H1 (cell line): Measurements from ENCODE around the gene MPHOSPH9. TPM values are rescaled to one million over a fixed set of nuclear protein-coding genes. Genes with fewer than 3 reads are reported as not detected.

Experiments
- CTCF ChIA-PET: fragments of 300-600 bp; sonication (Branson Sonifier 250); formaldehyde crosslinking; loops from one replicate; lab custom pipeline; 2021; ENCODE audit not compliant: partially characterized antibody; lab: Charles Lee
- POLR2A ChIA-PET: fragments of 300-600 bp; sonication (Branson Sonifier 250); formaldehyde crosslinking; loops from one replicate; lab custom pipeline; 2021; ENCODE audit warnings: inconsistent platforms; ENCODE audit not compliant: partially characterized antibody; lab: Charles Lee
- DNase-seq, 2 experiments: peaks; one replicate each; pipeline versions ENCODE4 v3.0.0 to v3.0.0-alpha.2; 2010 to 2022; ENCODE audit warnings: low spot score in 2 of 2, low read depth in 1 of 2, mixed read lengths in 1 of 2
- FAIRE-seq: peaks from 2 replicates; lab custom pipeline; 2011; peaks lifted over from hg19 to GRCh38; lab: Jason Lieb, UNC
- H2AFZ ChIP-seq: 2 replicates; pipeline ENCODE4 v1.8.1; 2012; ENCODE audit warnings: low read length, inconsistent platforms
- H2AK5ac ChIP-seq: 2 replicates; pipeline ENCODE4 v1.6.1; 2013; ENCODE audit warnings: low read depth, low read length
- H2BK120ac ChIP-seq: replicated peaks from 2 replicates; pipeline ENCODE3; 2013; ENCODE audit warnings: low read depth, low read length, inconsistent platforms
- H2BK12ac ChIP-seq: 2 replicates; pipeline ENCODE4 v1.6.1; 2013; ENCODE audit warnings: low read depth, low read length
- H2BK15ac ChIP-seq: 2 replicates; pipeline ENCODE4 v1.6.1; 2013; ENCODE audit warnings: low read length
- H2BK20ac ChIP-seq: 2 replicates; pipeline ENCODE4 v1.6.1; 2013; ENCODE audit warnings: low read length
- H2BK5ac ChIP-seq: 2 replicates; pipeline ENCODE4 v1.6.1; 2013; ENCODE audit warnings: low read depth, low read length
- H3K14ac ChIP-seq: 2 replicates; pipeline ENCODE4 v1.6.1; 2013; ENCODE audit warnings: inconsistent platforms; ENCODE audit not compliant: insufficient read length
- H3K18ac ChIP-seq: 2 replicates; pipeline ENCODE4 v1.6.1; 2013; ENCODE audit warnings: low read length; ENCODE audit errors: extremely low read depth
- H3K23ac ChIP-seq: 2 replicates; pipeline ENCODE4 v1.6.1; 2013; ENCODE audit warnings: inconsistent platforms; ENCODE audit not compliant: insufficient read length
- H3K23me2 ChIP-seq: 2 replicates; pipeline ENCODE4 v1.6.1; 2013; ENCODE audit warnings: low read depth, low read length
- H3K27ac ChIP-seq: 2 replicates; pipeline ENCODE4 v1.6.1; 2011; ENCODE audit warnings: low read depth, low read length, inconsistent platforms
- H3K27me3 ChIP-seq, 4 experiments: replicated peaks in 1 of 4; 1 replicate in 1 of 4; 2 replicates in 3 of 4; pipeline versions ENCODE4 v1.6.1 to v1.8.1; 2011 to 2013; ENCODE audit warnings: low read length in 3 of 4, mild to moderate bottlenecking in 3 of 4, inconsistent platforms in 2 of 4, mixed read lengths in 2 of 4, moderate library complexity in 1 of 4; ENCODE audit not compliant: control insufficient read depth in 3 of 4, insufficient read depth in 3 of 4; ENCODE audit errors: extremely low read depth in 1 of 4
- H3K36me3 ChIP-seq, 4 experiments: 2 replicates each; pipeline versions ENCODE4 v1.6.1 to v1.8.1; 2011 to 2013; ENCODE audit warnings: mild to moderate bottlenecking in 4 of 4, low read length in 3 of 4, moderate library complexity in 2 of 4, control low read depth in 1 of 4, inconsistent platforms in 1 of 4; ENCODE audit not compliant: insufficient read depth in 4 of 4, control insufficient read depth in 2 of 4
- H3K4ac ChIP-seq: replicated peaks from 2 replicates; pipeline ENCODE3; 2013; ENCODE audit warnings: low read length, low read depth, mixed read lengths, inconsistent platforms; ENCODE audit not compliant: insufficient read length
- H3K4me1 ChIP-seq, 4 experiments: replicated peaks in 1 of 4; 1 replicate in 1 of 4; 2 replicates in 3 of 4; pipeline versions ENCODE4 v1.6.1 to v1.8.1; 2011 to 2013; ENCODE audit warnings: low read length in 3 of 4, inconsistent platforms in 2 of 4, mixed read lengths in 1 of 4; ENCODE audit not compliant: insufficient read depth in 4 of 4, control insufficient read depth in 3 of 4
- H3K4me2 ChIP-seq, 2 experiments: 2 replicates each; pipeline versions ENCODE4 v1.6.1 to v1.8.1; 2011 to 2013; ENCODE audit warnings: low read depth in 2 of 2, low read length in 2 of 2, control low read depth in 1 of 2, inconsistent platforms in 1 of 2, mild to moderate bottlenecking in 1 of 2; ENCODE audit not compliant: insufficient read depth in 1 of 2
- H3K4me3 ChIP-seq, 4 experiments: fragments of 200-600, 300-600 bp in 1 of 4; sonication (generic), shearing (Covaris generic), sonication (Bioruptor Twin) in 1 of 4; 2 replicates each; pipeline versions ENCODE4 v1.5.1 to v1.8.1; 2011 to 2016; ENCODE audit warnings: low read length in 4 of 4, low read depth in 3 of 4, control low read depth in 2 of 4, inconsistent platforms in 2 of 4, mild to moderate bottlenecking in 2 of 4, mixed read lengths in 1 of 4, moderate library complexity in 1 of 4; ENCODE audit not compliant: insufficient read depth in 2 of 4; ENCODE audit errors: extremely low read depth in 1 of 4
- H3K56ac ChIP-seq: replicated peaks from 2 replicates; pipeline ENCODE3; 2013; ENCODE audit warnings: low read depth, mild to moderate bottlenecking, mixed read lengths, low read length, inconsistent platforms; ENCODE audit not compliant: insufficient read length
- H3K79me1 ChIP-seq: 2 replicates; pipeline ENCODE4 v1.6.1; 2013; ENCODE audit warnings: low read depth, low read length, control low read depth
- H3K79me2 ChIP-seq, 2 experiments: 2 replicates each; pipeline versions ENCODE4 v1.6.1 to v1.8.1; 2012 to 2013; ENCODE audit warnings: low read length in 2 of 2, mild to moderate bottlenecking in 2 of 2, inconsistent platforms in 1 of 2; ENCODE audit not compliant: insufficient read depth in 2 of 2, control insufficient read depth in 1 of 2
- H3K9ac ChIP-seq, 4 experiments: replicated peaks in 1 of 4; 1 replicate in 1 of 4; 2 replicates in 3 of 4; pipeline versions ENCODE4 v1.6.1 to v1.8.1; 2011 to 2013; ENCODE audit warnings: low read depth in 3 of 4, low read length in 3 of 4, control low read depth in 2 of 4, mild to moderate bottlenecking in 2 of 4, moderate library complexity in 2 of 4, inconsistent platforms in 1 of 4; ENCODE audit errors: extremely low read depth in 1 of 4
- H3K9me3 ChIP-seq, 2 experiments: 2 replicates each; pipeline versions ENCODE4 v1.6.1 to v1.8.1; 2012 to 2013; ENCODE audit warnings: mild to moderate bottlenecking in 2 of 2, moderate library complexity in 2 of 2, control low read depth in 1 of 2, inconsistent platforms in 1 of 2, low read depth in 1 of 2, low read length in 1 of 2, mixed read lengths in 1 of 2; ENCODE audit not compliant: insufficient read depth in 2 of 2
- H4K20me1 ChIP-seq, 2 experiments: replicated peaks in 1 of 2; 2 replicates each; pipeline versions ENCODE3 to v1.8.1; 2011 to 2013; ENCODE audit warnings: inconsistent platforms in 2 of 2, low read length in 2 of 2, mild to moderate bottlenecking in 1 of 2; ENCODE audit not compliant: insufficient read depth in 2 of 2, control insufficient read depth in 1 of 2
- H4K5ac ChIP-seq: 2 replicates; pipeline ENCODE4 v1.6.1; 2013; ENCODE audit warnings: low read length, low read depth, mixed read lengths, inconsistent platforms; ENCODE audit not compliant: insufficient read length
- H4K8ac ChIP-seq: 2 replicates; pipeline ENCODE4 v1.8.0; 2013; ENCODE audit warnings: mild to moderate bottlenecking, moderate library complexity, low read length, inconsistent platforms; ENCODE audit not compliant: insufficient read depth; ENCODE audit errors: extremely low read depth
- H4K91ac ChIP-seq: replicated peaks from 2 replicates; pipeline ENCODE3; 2013; ENCODE audit warnings: low read length, mixed read lengths, inconsistent platforms; ENCODE audit not compliant: insufficient read length
- BCL11A ChIP-seq, 2 experiments: IDR thresholded peaks; one replicate each; pipeline ENCODE4 v1.6.1; 2011; ENCODE audit warnings: low read depth in 2 of 2, low read length in 2 of 2, mild to moderate bottlenecking in 2 of 2
- EGR1 ChIP-seq: IDR thresholded peaks from 2 replicates; pipeline ENCODE4 v1.6.1; 2011; ENCODE audit warnings: low read depth, low read length, borderline replicate concordance
- HDAC2 ChIP-seq, 2 experiments: fragments of 300-600 bp in 1 of 2; sonication (generic) in 1 of 2; IDR thresholded peaks; 2 replicates each; pipeline ENCODE4 v1.6.1; 2011 to 2012; ENCODE audit warnings: low read depth in 2 of 2, low read length in 2 of 2, mild to moderate bottlenecking in 2 of 2, moderate library complexity in 2 of 2, borderline replicate concordance in 1 of 2, inconsistent platforms in 1 of 2
- RBBP5 ChIP-seq: IDR thresholded peaks from 2 replicates; pipeline ENCODE4 v1.7.1; 2012; ENCODE audit warnings: low read depth, mild to moderate bottlenecking, inconsistent platforms, low read length, moderate library complexity, borderline replicate concordance
- RFX5 ChIP-seq: IDR thresholded peaks from 2 replicates; pipeline ENCODE4 v1.6.1; 2011; ENCODE audit warnings: low read depth, low read length, improper control_type of control experiment, borderline replicate concordance
- WGBS, 2 experiments: shearing (Covaris generic) in 1 of 2; methylation state at CpG; one replicate each; pipeline versions ENCODE4 v1.1.6 to v1.1.7; 2013 to 2015; ENCODE audit warnings: low lambda C conversion rate in 2 of 2, mixed read lengths in 2 of 2, inconsistent platforms in 1 of 2, low coverage in 1 of 2, missing lambda C conversion rate in 1 of 2; ENCODE audit not compliant: insufficient replicate concordance in 2 of 2, insufficient coverage in 1 of 2, insufficient read length in 1 of 2; ENCODE audit errors: extremely low coverage in 1 of 2, missing lambda C conversion rate in 1 of 2; 5-methylcytosine and 5-hydroxymethylcytosine counted together
- polyA plus RNA-seq, 7 experiments: library from polyadenylated mRNA; depleted of rRNA in 3 of 7; stranded (reverse) in 5 of 7; unstranded in 2 of 7; fragments of >200 nt in 5 of 7; fragments of 200-250 nt in 2 of 7; gene quantifications; 1 replicate in 5 of 7; 2 replicates in 1 of 7; 4 replicates in 1 of 7; pipeline versions ENCODE4 v1.2.1 to v1.2.3, GENCODE V29; 2011 to 2013; ENCODE audit warnings: missing spikeins in 2 of 7, mixed read lengths in 2 of 7
- total RNA-seq: library from RNA; stranded (reverse); fragmentation: NEBNext Ultra II Directional; extraction: Animal tissue kit (Norgen Biotek cat#: 25700); gene quantifications from 2 replicates; pipeline ENCODE4 v1.2.1, GENCODE V29; 2021

Gene MPHOSPH9
- total and polyA plus RNA-seq, 2 of the 8 experiments (the other 6 are each of a cell fraction or from before 2014, with no cell fraction given): 8.8 to 48.8 TPM

- H3K79me1 ChIP-seq: no peaks in the 10 kb centered on the region
- no peaks in the 10 kb centered on the region for H3K9me3 ChIP-seq
- ChIA-PET POLR2A (interaction anchor here (0.5 kb wide), 1 partner anchor 194 kb away, joined by 3 read pairs; no protein-coding TSS in a partner anchor), CTCF (interaction anchor here (1.2 to 3.2 kb wide), 2 partner anchors 73 to 104 kb away, joined by 3 to 16 read pairs; no protein-coding TSS in a partner anchor)
- no peak overlapping the region for H3K23ac ChIP-seq
- H2BK120ac ChIP-seq: no peak overlapping the region
- H3K23me2 ChIP-seq: peaks cover 10% of the 10 kb centered on the region; the same call in 1 of the 2 replicates
- H2AK5ac ChIP-seq: no peak overlapping the region
- no peak overlapping the region for H3K9ac ChIP-seq
- H3K27me3 ChIP-seq: peaks cover 14 to 39% (median 32%) of the 10 kb centered on the region in 4 experiments; a peak in 6 of 7 replicates
- H3K56ac ChIP-seq: no peak overlapping the region
- WGBS, 2 experiments: 83% methylated on average over 9 of the region's 9 CpGs; no CpG with 5 or more reads in 1 of the 2 experiments
- no peak overlapping the region for H2BK15ac ChIP-seq
- no peak overlapping the region for H2BK5ac ChIP-seq
- no peak overlapping the region for H3K18ac ChIP-seq
- no peak overlapping the region for H2BK12ac ChIP-seq
- no peaks in the 10 kb centered on the region for H3K79me2 ChIP-seq
- no peaks in the 10 kb centered on the region for H3K36me3 ChIP-seq
- peaks cover 1 to 21% (median 6%) of the 10 kb centered on the region in 4 experiments; a peak in 6 of 7 replicates for H3K4me1 ChIP-seq
- no peak overlapping the region for H3K4me3 ChIP-seq
- no peak overlapping the region for H4K91ac ChIP-seq
- H4K5ac ChIP-seq: no peak overlapping the region
- no peak overlapping the region for H4K8ac ChIP-seq
- DNase-seq (no peak), FAIRE-seq (no peak)
- H2BK20ac ChIP-seq: no peak overlapping the region
- no peak overlapping the region for H3K27ac ChIP-seq
- no peak overlapping the region for H3K4me2 ChIP-seq
- no peak for TF ChIP-seq RBBP5
- TF ChIP-seq EGR1: no peak
- no peak for TF ChIP-seq RFX5
- TF ChIP-seq BCL11A (IDR thresholded peaks at IDR 0.05; ENCODE audit: low read depth in 2 of 2, low read length in 2 of 2): no peak
- no peak for TF ChIP-seq HDAC2 (IDR thresholded peaks at IDR 0.05; ENCODE audit: borderline replicate concordance in 1 of 2, low read depth in 2 of 2, low read length in 2 of 2)
- H2AFZ ChIP-seq: no peak overlapping the region
- no peak overlapping the region for H3K4ac ChIP-seq
- no peak overlapping the region for H3K14ac ChIP-seq
- no peaks in the 10 kb centered on the region for H4K20me1 ChIP-seq
Measured at GRCh38 chr12:123148223-123148622, 84.7 kb downstream of the MPHOSPH9 start.
